ENCODE measurements around the gene FCRL2.

Gene FCRL2

GRCh38 chr1:157776971-157777391 lies at the start of gene FCRL2:
FCRL2 (minus strand) TSS chr1:157777132; CDS start chr1:157777073, 59 bp downstream.
- DNase-seq (ENCODE audit: low read depth), result no peak

- no peak for DNase-seq (ENCODE audit: low read depth)
These were observed 43.4 kb upstream of the FCRL2 start for GRCh38 chr1:157820299-157820698.

GRCh38 chr1:157819896-157820295 lies 43.0 kb upstream of the FCRL2 start, which contains the start of gene FCRL1:
FCRL1 (minus strand) TSS chr1:157820120; CDS start chr1:157820037, 83 bp downstream.
- DNase-seq (ENCODE audit: low read depth), result no peak

- no peak for DNase-seq (ENCODE audit: low read depth)
These were observed 42.3 kb upstream of the FCRL2 start for GRCh38 chr1:157819215-157819614.

- no peak for DNase-seq (ENCODE audit: low read depth)
These were observed 36.3 kb upstream of the FCRL2 start for GRCh38 chr1:157813269-157813668.

GRCh38 chr1:157806431-157807149 lies 29.7 kb upstream of the FCRL2 start:
- DNase-seq (ENCODE audit: low read depth), result no peak

- DNase-seq (ENCODE audit: low read depth), result no peak
These were observed 26.9 kb upstream of the FCRL2 start for GRCh38 chr1:157803851-157804250.

GRCh38 chr1:157799996-157800395 lies 23.1 kb upstream of the FCRL2 start:
- no peak for DNase-seq (ENCODE audit: low read depth)

GRCh38 chr1:157798211-157798610 lies 21.3 kb upstream of the FCRL2 start:
- no peak for DNase-seq (ENCODE audit: low read depth)

GRCh38 chr1:157785248-157785647 lies 8.3 kb upstream of the FCRL2 start:
- no peak for DNase-seq (ENCODE audit: low read depth)

GRCh38 chr1:157784801-157785200 lies 7.9 kb upstream of the FCRL2 start:
- no peak for DNase-seq (ENCODE audit: low read depth)

- DNase-seq (ENCODE audit: low read depth), result no peak
These were observed 6.0 kb upstream of the FCRL2 start for GRCh38 chr1:157782931-157783330.

GRCh38 chr1:157781048-157781447 lies 4.1 kb upstream of the FCRL2 start:
- no peak for DNase-seq (ENCODE audit: low read depth)

GRCh38 chr1:157775101-157775870 lies 1.6 kb downstream of the FCRL2 start:
- DNase-seq (ENCODE audit: low read depth), result no peak

- no peak for DNase-seq (ENCODE audit: low read depth)
These were observed 2.5 kb downstream of the FCRL2 start for GRCh38 chr1:157774412-157774811.

- no peak for DNase-seq (ENCODE audit: low read depth)
These were observed 3.2 kb downstream of the FCRL2 start for GRCh38 chr1:157773493-157774350.

GRCh38 chr1:157771661-157772425 lies 5.1 kb downstream of the FCRL2 start:
- no peak for DNase-seq (ENCODE audit: low read depth)

- no peak for DNase-seq (ENCODE audit: low read depth)
These were observed 6.4 kb downstream of the FCRL2 start for GRCh38 chr1:157770442-157771043.

GRCh38 chr1:157766792-157767191 lies 10.1 kb downstream of the FCRL2 start:
- no peak for DNase-seq (ENCODE audit: low read depth)

- no peak for DNase-seq (ENCODE audit: low read depth)
These were observed 18.9 kb downstream of the FCRL2 start for GRCh38 chr1:157758018-157758417.

- no peak for DNase-seq (ENCODE audit: low read depth)
These were observed 23.3 kb downstream of the FCRL2 start for GRCh38 chr1:157753611-157754010.
